ENCODE results near the gene GID4. TPM values are rescaled to one million over a fixed set of nuclear protein-coding genes. Genes with fewer than 3 reads are reported as not detected.

Gene GID4
- total RNA-seq, 2 experiments from 2014 or later: 3.4 to 3.7 TPM

DNA sequence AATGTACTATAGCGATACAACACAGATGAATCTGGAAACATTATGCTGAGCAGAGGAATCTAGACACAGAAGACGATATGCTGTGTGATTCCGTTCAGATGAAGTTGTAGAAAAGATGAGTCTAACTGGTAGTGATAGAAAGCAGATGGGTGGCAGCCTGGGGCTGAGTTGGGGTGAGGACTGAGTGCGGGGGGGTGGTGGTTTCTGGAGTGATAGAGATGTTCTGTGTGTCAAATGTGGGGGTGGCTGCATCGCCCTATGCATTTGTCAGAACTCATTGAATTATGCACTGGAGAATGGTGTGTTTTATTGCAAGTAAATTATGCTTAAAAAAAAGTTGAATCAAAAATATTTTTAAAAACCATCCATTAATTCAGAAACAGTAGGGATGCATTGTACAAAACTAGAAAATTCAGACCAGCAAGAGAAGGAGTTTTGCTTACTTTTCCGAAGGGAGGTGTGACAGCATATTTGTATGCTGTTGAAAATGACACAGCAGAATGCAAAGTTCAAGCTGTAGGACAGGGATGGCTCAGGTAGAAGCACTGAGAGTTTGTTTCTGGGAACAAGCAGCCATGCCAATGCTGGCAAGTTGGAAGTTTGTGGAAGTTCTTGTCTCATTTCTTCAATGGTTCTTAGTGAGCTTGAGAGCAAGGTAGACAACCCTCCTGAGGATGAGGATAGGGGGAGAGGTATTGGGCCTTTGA is 35.5 kb downstream of the GID4 start:
- intact Hi-C loops (cut with DNase I, micrococcal nuclease): no loop called here
- H3K4me1 Mint-ChIP-seq (ENCODE audit: low read depth): no peaks in the 10 kb centered on the region
- H3K9me3 Mint-ChIP-seq: no peaks in the 10 kb centered on the region
- CTCF ChIA-PET: no interaction called here
- no peak overlapping the region for H3K27ac Mint-ChIP-seq
- DNase-seq: no peak
- TF ChIP-seq, protein P1, sequence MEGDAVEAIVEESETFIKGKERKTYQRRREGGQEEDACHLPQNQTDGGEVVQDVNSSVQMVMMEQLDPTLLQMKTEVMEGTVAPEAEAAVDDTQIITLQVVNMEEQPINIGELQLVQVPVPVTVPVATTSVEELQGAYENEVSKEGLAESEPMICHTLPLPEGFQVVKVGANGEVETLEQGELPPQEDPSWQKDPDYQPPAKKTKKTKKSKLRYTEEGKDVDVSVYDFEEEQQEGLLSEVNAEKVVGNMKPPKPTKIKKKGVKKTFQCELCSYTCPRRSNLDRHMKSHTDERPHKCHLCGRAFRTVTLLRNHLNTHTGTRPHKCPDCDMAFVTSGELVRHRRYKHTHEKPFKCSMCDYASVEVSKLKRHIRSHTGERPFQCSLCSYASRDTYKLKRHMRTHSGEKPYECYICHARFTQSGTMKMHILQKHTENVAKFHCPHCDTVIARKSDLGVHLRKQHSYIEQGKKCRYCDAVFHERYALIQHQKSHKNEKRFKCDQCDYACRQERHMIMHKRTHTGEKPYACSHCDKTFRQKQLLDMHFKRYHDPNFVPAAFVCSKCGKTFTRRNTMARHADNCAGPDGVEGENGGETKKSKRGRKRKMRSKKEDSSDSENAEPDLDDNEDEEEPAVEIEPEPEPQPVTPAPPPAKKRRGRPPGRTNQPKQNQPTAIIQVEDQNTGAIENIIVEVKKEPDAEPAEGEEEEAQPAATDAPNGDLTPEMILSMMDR (IDR thresholded peaks at IDR 0.05): no peak
- no peaks in the 10 kb centered on the region for H3K36me3 Mint-ChIP-seq (ENCODE audit: low read depth)
- POLR2A ChIA-PET: no interaction called here
- H3K27me3 Mint-ChIP-seq: peaks cover 28% of the 10 kb centered on the region
- peaks cover 5% of the 10 kb centered on the region for H3K4me1 ChIP-seq (ENCODE audit: insufficient read depth, low read length)
- no peaks in the 10 kb centered on the region for H3K9me3 ChIP-seq (ENCODE audit: control insufficient read depth in 1 of 2, insufficient read depth in 1 of 2, low read length in 2 of 2)
- H3K4me3 ChIP-seq (ENCODE audit: low read length): no peak overlapping the region
- H3K27me3 ChIP-seq (ENCODE audit: control insufficient read depth in 1 of 2, insufficient read depth in 2 of 2, low read length in 2 of 2): peaks cover 0 to 4% of the 10 kb centered on the region in 2 experiments
- H3K4me3 Mint-ChIP-seq: no peak overlapping the region
- H3K36me3 ChIP-seq (ENCODE audit: insufficient read depth, low read length): no peaks in the 10 kb centered on the region
- ATAC-seq (ENCODE audit: poor library complexity): no peak
- H3K27ac ChIP-seq (ENCODE audit: low read depth in 1 of 2, low read length in 2 of 2): no peak overlapping the region

DNA sequence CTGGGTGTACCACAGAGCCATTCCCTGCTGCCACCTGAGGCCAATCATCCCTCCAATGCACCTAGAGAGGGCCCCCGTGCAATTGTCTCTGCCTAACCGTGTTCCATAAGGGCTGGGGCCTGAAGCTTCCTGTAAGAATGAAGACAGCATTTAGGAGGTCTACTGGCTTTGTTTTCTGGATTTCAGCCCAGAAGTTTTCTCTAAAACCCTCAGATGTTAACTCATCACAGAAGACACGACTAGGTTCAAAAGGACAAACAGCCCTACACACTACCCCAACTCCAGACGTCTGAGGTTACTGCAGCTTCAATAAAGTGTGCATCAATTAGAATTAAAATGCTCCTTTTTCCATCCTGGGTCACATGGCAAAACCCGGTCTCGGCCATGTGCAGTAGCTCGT is 37.7 kb downstream of the GID4 start:
- Mint-ChIP-seq H3K27ac (no peak overlapping the region), H3K4me3 (no peak overlapping the region), H3K9me3 (no peaks in the 10 kb centered on the region), H3K27me3 (peaks cover 33% of the 10 kb centered on the region), H3K4me1 (ENCODE audit: low read depth) (no peaks in the 10 kb centered on the region), H3K36me3 (ENCODE audit: low read depth) (no peaks in the 10 kb centered on the region)
- Histone ChIP-seq H3K27me3 (ENCODE audit: control insufficient read depth in 1 of 2, insufficient read depth in 2 of 2, low read length in 2 of 2) (peaks cover 0 to 6% of the 10 kb centered on the region in 2 experiments), H3K27ac (ENCODE audit: low read depth in 1 of 2, low read length in 2 of 2) (no peak overlapping the region), H3K4me1 (ENCODE audit: insufficient read depth, low read length) (no peaks in the 10 kb centered on the region), H3K36me3 (ENCODE audit: insufficient read depth, low read length) (no peaks in the 10 kb centered on the region), H3K4me3 (ENCODE audit: low read length) (no peak overlapping the region), H3K9me3 (ENCODE audit: control insufficient read depth in 1 of 2, insufficient read depth in 1 of 2, low read length in 2 of 2) (no peaks in the 10 kb centered on the region)
- ChIA-PET CTCF (no interaction called here), POLR2A (no interaction called here)
- intact Hi-C loops (cut with DNase I, micrococcal nuclease): no loop called here
- ATAC-seq (ENCODE audit: poor library complexity) (no peak), DNase-seq (no peak)
- TF ChIP-seq, protein P1 (IDR thresholded peaks at IDR 0.05): no peak

DNA sequence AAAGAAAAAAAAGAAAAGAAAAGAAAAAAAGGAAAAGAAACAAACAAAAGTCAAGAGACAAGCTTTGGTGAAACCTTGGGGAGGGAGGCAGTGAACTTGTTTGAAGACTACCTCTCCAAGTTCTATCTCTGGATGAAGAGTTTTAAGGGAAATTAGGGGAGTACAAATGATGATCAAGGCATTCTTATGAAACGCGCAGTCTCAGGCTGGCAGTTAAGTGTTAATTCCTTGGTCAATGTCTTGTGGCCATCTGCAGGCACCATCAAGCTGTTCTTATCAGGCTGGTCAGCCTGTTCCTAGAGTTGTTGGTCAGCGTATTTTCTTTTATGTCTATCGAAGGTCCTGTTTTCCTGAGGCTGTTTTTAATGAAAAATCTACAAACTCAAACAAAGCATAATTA is 40.3 kb downstream of the GID4 start:
- H3K27ac ChIP-seq (ENCODE audit: low read depth in 1 of 2, low read length in 2 of 2): no peak overlapping the region
- no peak overlapping the region for H3K4me3 ChIP-seq (ENCODE audit: low read length)
- H3K36me3 Mint-ChIP-seq (ENCODE audit: low read depth): no peaks in the 10 kb centered on the region
- ChIA-PET CTCF (no interaction called here), POLR2A (no interaction called here)
- no peak overlapping the region for H3K4me3 Mint-ChIP-seq
- H3K27ac Mint-ChIP-seq: no peak overlapping the region
- peaks cover 4% of the 10 kb centered on the region for H3K4me1 Mint-ChIP-seq (ENCODE audit: low read depth)
- H3K9me3 ChIP-seq (ENCODE audit: control insufficient read depth in 1 of 2, insufficient read depth in 1 of 2, low read length in 2 of 2): no peaks in the 10 kb centered on the region
- H3K27me3 Mint-ChIP-seq: peaks cover 31% of the 10 kb centered on the region
- intact Hi-C loops (cut with DNase I, micrococcal nuclease): no loop called here
- ATAC-seq (ENCODE audit: poor library complexity) (no peak), DNase-seq (no peak)
- H3K27me3 ChIP-seq (ENCODE audit: control insufficient read depth in 1 of 2, insufficient read depth in 2 of 2, low read length in 2 of 2): peaks cover 0 to 6% of the 10 kb centered on the region in 2 experiments
- no peaks in the 10 kb centered on the region for H3K9me3 Mint-ChIP-seq
- no peaks in the 10 kb centered on the region for H3K36me3 ChIP-seq (ENCODE audit: insufficient read depth, low read length)
- no peaks in the 10 kb centered on the region for H3K4me1 ChIP-seq (ENCODE audit: insufficient read depth, low read length)
- TF ChIP-seq, protein P1 (IDR thresholded peaks at IDR 0.05): no peak

All from CD4-positive, alpha-beta T cell (primary cell).